ENCODE data around the gene CDH20. TPM values are rescaled to one million over a fixed set of nuclear protein-coding genes. Genes with fewer than 3 reads are reported as not detected.

The CDH20 gene
- total RNA-seq, 1 experiment from 2014 or later = not detected

GRCh38 chr18:61443081-61443725 is 110.0 kb downstream of the CDH20 start:
- H3K4me3 ChIP-seq (ENCODE audit: low read depth in 2 of 2, low read length in 2 of 2) = no peak overlapping the region
- in situ Hi-C loops (cut with HindIII; ENCODE audit: low pct_unique_long_range_greater_than_20kb, low sequenced_read_pairs) = no loop called here
- POLR2A ChIA-PET = no interaction called here
- no peaks in the 10 kb centered on the region for H3K36me3 ChIP-seq (ENCODE audit: control insufficient read depth, insufficient read depth, low read length)
- ATAC-seq (no peak), DNase-seq (ENCODE audit: low read depth, low spot score) (no peak)
- intact Hi-C loops (cut with micrococcal nuclease; ENCODE audit: unreplicated experiment) = no loop called here
- no TSS peak for BruUV-seq (replicated peaks)
- CTCF ChIA-PET = interaction anchor here (0.7 kb wide), 1 partner anchor 965 kb away, joined by 3 read pairs; no protein-coding TSS in a partner anchor
- no peaks in the 10 kb centered on the region for H3K27me3 ChIP-seq (ENCODE audit: control insufficient read depth, insufficient read depth, low read length)
- H3K9me3 ChIP-seq (ENCODE audit: control insufficient read depth, insufficient read depth, low read depth, low read length) = no peaks in the 10 kb centered on the region
- H3K27ac ChIP-seq (ENCODE audit: low read length) = no peak overlapping the region
- TF ChIP-seq POLR2AphosphoS5 (IDR thresholded peaks at IDR 0.05; ENCODE audit: low read depth, low read length) = no peak
- TF ChIP-seq REST (IDR thresholded peaks at IDR 0.05; ENCODE audit: insufficient read depth in 1 of 2, low read depth in 2 of 2, low read length in 1 of 2) = no peak
- TF ChIP-seq TCF7L2 (IDR thresholded peaks at IDR 0.05; ENCODE audit: low read depth, low read length) = no peak
- no peak for TF ChIP-seq SIN3A (IDR thresholded peaks at IDR 0.05; ENCODE audit: borderline replicate concordance, insufficient read depth, low read depth, low read length)
- TF ChIP-seq CTCF (IDR thresholded peaks at IDR 0.05) = no peak
- no peaks in the 10 kb centered on the region for H3K4me1 ChIP-seq (ENCODE audit: control insufficient read depth, insufficient read depth, low read length)

- intact Hi-C loops (cut with micrococcal nuclease; ENCODE audit: unreplicated experiment) = no loop called here
- BruUV-seq (replicated peaks) = no TSS peak
- DNase-seq (ENCODE audit: low read depth, low spot score) (no peak), ATAC-seq (no peak)
- no peaks in the 10 kb centered on the region for H3K4me1 ChIP-seq (ENCODE audit: control insufficient read depth, insufficient read depth, low read length)
- POLR2A ChIA-PET = no interaction called here
- in situ Hi-C loops (cut with HindIII; ENCODE audit: low pct_unique_long_range_greater_than_20kb, low sequenced_read_pairs) = no loop called here
- H3K4me3 ChIP-seq (ENCODE audit: low read depth in 2 of 2, low read length in 2 of 2) = no peak overlapping the region
- no peak overlapping the region for H3K27ac ChIP-seq (ENCODE audit: low read length)
- H3K27me3 ChIP-seq (ENCODE audit: control insufficient read depth, insufficient read depth, low read length) = no peaks in the 10 kb centered on the region
- TF ChIP-seq SIN3A (IDR thresholded peaks at IDR 0.05; ENCODE audit: borderline replicate concordance, insufficient read depth, low read depth, low read length) (no peak), POLR2AphosphoS5 (IDR thresholded peaks at IDR 0.05; ENCODE audit: low read depth, low read length) (no peak), REST (IDR thresholded peaks at IDR 0.05; ENCODE audit: insufficient read depth in 1 of 2, low read depth in 2 of 2, low read length in 1 of 2) (no peak)
- no peaks in the 10 kb centered on the region for H3K36me3 ChIP-seq (ENCODE audit: control insufficient read depth, insufficient read depth, low read length)
- H3K9me3 ChIP-seq (ENCODE audit: control insufficient read depth, insufficient read depth, low read depth, low read length) = no peaks in the 10 kb centered on the region
- CTCF ChIA-PET = no interaction called here
Observed at GRCh38 chr18:61448316-61448715, 115.1 kb downstream of the CDH20 start.

Measured in Panc1 (cell line).